22Rv1 (cell line): ENCODE results near the gene RACGAP1.
A peak's percentile ranks its signal among the peaks of the same experiment; 100 is the strongest.

ENCODE experiments used
- H3K27ac ChIP-seq: fragments of 450-650 bp; 2 replicates; pipeline ENCODE4 v1.5.1; 2017
- CTCF ChIP-seq: fragments of 450-650 bp; IDR thresholded peaks from 2 replicates; pipeline ENCODE4 v1.5.1; 2017; ENCODE audit warnings: mild to moderate bottlenecking
- ZFX ChIP-seq: fragments of 450-650 bp; IDR thresholded peaks from 2 replicates; pipeline ENCODE4 v1.6.1; 2017; ENCODE audit warnings: antibody characterized with exemption, borderline replicate concordance

The RACGAP1 gene

DNA sequence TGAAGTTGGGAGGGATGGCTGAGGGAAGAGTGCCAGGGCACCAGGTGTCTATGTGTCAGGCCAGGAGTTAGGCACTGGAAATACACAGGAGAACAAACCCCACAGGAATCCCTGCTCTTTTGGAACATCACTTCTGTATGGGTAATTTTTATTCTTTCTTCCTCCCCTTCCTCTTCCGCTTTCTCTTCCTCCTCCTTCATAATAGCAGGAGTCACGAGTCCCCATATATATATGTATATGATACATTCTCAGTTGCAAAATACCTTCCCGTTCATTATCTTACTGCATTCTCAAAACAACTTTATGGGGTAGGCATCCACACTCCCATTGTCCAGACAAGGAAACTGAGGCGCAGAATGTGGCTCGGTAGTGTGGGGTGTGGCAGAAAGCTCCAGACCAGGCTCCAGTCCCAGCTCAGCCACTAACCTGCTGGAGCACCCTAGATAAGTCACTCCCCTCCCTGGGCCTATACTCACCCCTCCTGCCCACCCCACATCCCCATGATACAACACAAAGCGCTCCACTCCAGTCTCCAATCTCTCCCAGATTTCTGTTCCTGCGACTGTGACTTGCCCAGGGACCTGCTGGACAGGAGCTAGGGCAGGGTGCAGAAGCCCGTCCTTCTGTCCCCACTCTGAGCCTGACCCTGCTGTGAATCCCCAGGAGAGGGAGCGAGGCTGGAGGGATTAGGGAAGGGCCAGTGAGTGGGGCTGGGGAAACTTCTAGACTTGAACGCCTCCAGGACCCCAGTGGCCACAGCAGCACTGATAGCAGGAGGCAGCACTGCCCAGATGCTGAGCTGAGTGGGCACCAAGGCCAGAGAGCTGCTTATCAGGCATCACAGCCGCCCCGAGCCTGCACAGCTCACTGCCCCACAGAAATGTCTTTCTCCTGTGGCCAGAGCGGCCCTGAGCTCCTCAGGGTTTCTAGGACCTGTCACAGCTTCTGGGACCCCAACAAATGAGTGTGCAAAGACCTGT, 76.1 kb downstream of the RACGAP1 start:
- no peak overlapping the region for H3K27ac ChIP-seq
- TF ChIP-seq ZFX (no peak), CTCF (no peak)

DNA sequence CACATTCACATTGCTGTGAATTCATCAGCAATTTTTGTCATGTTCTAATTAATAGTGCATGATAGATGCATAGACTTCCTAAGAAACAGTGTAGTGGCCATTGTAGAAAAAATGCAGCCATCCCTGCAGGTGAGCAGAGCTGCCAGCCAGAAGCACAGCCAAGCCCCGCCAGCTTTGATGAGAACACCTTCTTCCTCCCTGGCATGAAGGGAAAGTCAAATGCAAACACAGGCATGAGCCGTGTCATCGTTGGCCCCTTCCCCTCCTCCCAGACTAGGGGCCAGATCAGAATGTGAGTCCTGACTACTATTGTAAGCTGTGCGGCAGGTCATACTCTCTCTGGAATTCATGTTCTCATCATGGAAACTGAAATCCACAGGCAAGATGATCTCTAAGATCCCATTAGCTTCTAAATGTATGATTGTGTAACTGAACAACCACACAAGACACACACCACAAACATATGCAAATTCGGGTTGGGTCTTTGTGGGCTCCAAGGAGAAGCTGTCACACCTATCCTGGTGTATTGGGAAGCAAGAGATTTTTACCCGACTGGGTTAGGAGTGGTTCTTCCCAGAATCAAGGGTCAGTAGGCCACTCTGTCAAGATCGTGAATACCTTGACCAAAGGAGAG, 77.6 kb downstream of the RACGAP1 start:
- no peak for TF ChIP-seq ZFX
- TF ChIP-seq CTCF = no peak

DNA sequence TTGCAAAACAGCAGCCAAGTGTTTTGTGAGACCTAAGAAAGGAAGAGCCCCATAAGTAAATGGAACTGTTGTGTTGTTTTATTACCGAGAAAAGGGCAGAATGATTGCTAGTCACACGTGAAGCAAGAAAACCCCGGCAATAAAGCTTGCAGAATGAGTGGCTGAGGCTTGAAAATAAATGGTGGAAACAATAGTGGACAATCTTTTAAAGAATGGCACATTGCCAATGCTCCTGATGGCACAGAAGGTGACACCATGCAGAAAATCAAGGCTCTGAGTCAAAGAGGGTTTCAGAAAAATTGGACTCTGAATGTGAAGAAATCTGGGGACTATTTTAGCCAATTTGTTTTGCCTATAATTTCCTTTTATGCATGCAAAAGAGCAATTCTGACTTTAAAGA, 78.8 kb downstream of the RACGAP1 start:
- TF ChIP-seq ZFX (no peak), CTCF (no peak)
- no peak overlapping the region for H3K27ac ChIP-seq

More for the DNA sequence above, 77.6 kb downstream of the RACGAP1 start:
- H3K27ac ChIP-seq = no peak overlapping the region

DNA sequence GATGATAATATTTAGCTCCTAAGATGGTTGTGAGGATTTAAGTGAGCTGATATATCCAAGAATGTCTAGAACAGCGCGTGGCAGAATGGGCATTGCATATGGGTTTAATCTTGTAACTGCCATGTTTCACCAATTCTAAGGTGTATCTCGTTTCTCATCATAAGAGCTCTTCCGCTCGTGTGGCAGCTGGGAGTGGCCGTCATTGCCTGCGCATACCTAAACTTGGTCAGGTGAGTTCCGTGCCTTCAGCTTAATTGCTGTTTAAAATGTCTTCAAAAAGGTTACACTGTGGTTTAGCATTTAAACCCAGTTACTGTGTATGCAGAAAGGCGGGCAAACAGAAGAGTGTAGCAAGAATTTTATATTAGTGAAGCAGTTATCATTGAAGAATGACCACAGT, 79.2 kb downstream of the RACGAP1 start:
- no peak for TF ChIP-seq ZFX

GRCh38 chr12:49945394-49946080, 79.8 kb downstream of the RACGAP1 start:
- no peak overlapping the region for H3K27ac ChIP-seq
- TF ChIP-seq ZFX (no peak), CTCF (peak; percentile 100)

More for the DNA sequence above, 79.2 kb downstream of the RACGAP1 start:
- H3K27ac ChIP-seq = no peak overlapping the region

DNA sequence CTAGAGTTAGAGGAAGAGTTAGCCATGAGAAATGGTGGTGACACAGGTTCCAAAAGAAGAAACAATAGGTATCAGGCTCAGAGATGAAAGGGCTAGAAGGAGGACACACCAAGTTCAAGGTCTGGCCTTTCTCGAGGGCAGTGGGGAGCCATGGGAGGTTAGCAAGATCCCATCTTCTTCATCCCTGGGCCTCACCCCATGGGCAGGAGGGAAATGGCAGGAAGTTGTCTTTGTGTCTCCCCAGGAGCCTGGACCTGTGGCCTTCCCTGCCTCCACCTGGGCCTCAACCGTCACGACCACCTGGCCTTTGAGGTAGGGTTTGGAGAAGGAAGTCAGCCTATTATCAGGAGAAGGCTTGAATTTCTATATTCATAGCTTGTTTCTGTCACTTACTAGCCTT, 80.6 kb downstream of the RACGAP1 start:
- TF ChIP-seq CTCF = no peak
- no peak for TF ChIP-seq ZFX
- H3K27ac ChIP-seq = no peak overlapping the region

DNA sequence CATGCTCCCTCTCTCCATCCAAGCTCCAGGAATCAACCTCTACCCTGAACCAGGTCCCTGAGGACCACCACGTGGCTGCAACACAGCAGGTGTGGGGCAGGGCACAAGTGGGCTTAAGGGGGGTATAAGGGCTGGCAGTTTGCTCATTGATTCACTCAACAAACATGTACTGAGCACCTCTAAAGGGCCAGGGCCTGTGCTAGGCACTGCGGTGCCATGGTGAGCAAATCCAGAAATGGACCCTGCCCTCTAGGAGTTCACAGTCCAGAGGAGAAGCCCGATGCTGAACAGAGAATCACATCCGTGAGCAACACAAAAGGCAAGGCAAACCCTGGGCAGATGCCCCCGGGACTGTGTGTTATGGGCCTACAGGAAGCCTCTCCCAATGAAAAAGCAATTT, 81.2 kb downstream of the RACGAP1 start:
- TF ChIP-seq ZFX (no peak), CTCF (no peak)
- H3K27ac ChIP-seq = no peak overlapping the region
